HL-60 (cell line): ENCODE results near the gene MAP1A.
A peak's percentile ranks its signal among the peaks of the same experiment; 100 is the strongest.

Experiments
- DNase-seq, 2 experiments: peaks; one replicate each; pipeline ENCODE4 v3.0.0-alpha.2; 2010 to 2020; ENCODE audit warnings: low read depth in 1 of 2, low spot score in 1 of 2
- H3K27ac ChIP-seq: fragments of 250-450 bp; sonication (Bioruptor Pico); replicated peaks from 2 replicates; pipeline ENCODE4 v1.5.1; 2020; ENCODE audit warnings: mild to moderate bottlenecking, moderate library complexity
- H3K27me3 ChIP-seq: fragments of 250-450 bp; sonication (Bioruptor Pico); 2 replicates; pipeline ENCODE4 v1.5.1; 2021; ENCODE audit warnings: mild to moderate bottlenecking, moderate library complexity; ENCODE audit not compliant: insufficient read depth, poor library complexity, severe bottlenecking
- H3K4me3 ChIP-seq: replicated peaks from 2 replicates; pipeline ENCODE4 v1.5.1; 2011; ENCODE audit warnings: mild to moderate bottlenecking, control low read depth, low read length; ENCODE audit not compliant: insufficient read depth
- CTCF ChIP-seq: IDR thresholded peaks from one replicate; pipeline ENCODE4 v1.5.1; 2011; ENCODE audit warnings: low read length, control low read depth, inconsistent platforms; ENCODE audit not compliant: insufficient read depth
- GABPA ChIP-seq: IDR thresholded peaks from 2 replicates; pipeline ENCODE4 v1.6.1; 2012; ENCODE audit warnings: low read depth
- POLR2AphosphoS5 ChIP-seq: IDR thresholded peaks from 2 replicates; pipeline ENCODE4 v1.6.1; 2012; ENCODE audit warnings: low read depth
- SPI1 ChIP-seq: IDR thresholded peaks from 2 replicates; pipeline ENCODE4 v1.6.1; 2012; ENCODE audit warnings: low read depth, mild to moderate bottlenecking, borderline replicate concordance
- TF ChIP-seq, protein P1 (sequence below): IDR thresholded peaks from 2 replicates; pipeline ENCODE4 v1.6.1; 2012; ENCODE audit warnings: low read depth; ENCODE audit not compliant: insufficient replicate concordance

The MAP1A gene

DNA sequence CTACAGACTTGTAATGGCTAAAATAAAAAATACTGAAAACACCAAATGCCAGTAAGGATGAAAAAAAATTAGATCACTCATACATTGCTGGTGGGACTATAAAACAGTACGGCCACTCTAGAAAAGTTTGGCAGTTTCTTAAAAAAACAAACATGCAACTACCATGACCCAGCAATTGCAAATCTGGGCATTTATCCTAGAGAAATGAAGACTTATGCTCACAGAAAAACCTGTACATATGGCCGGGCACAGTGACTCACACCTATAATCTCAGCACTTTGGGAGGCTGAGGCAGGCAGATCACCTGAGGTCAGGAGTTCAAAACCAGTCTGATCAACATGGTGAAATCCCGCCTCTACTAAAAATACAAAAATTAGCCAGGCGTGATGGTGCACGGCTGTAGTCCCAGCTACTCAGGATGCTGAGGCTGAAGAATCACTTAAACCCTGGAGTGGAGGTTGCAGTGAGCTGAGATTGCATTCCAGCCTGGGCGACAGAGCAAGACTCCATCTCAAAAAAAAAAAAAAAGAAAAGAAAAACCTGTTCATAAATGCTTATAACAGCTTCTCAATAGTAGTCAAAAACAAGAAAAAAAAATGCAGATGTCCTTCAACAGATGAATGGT, 30.0 kb upstream of the MAP1A start:
- no peak for DNase-seq
- Histone ChIP-seq H3K27me3 (no peaks in the 10 kb centered on the region), H3K27ac (no peak overlapping the region), H3K4me3 (no peak overlapping the region)
- TF ChIP-seq, protein P1, sequence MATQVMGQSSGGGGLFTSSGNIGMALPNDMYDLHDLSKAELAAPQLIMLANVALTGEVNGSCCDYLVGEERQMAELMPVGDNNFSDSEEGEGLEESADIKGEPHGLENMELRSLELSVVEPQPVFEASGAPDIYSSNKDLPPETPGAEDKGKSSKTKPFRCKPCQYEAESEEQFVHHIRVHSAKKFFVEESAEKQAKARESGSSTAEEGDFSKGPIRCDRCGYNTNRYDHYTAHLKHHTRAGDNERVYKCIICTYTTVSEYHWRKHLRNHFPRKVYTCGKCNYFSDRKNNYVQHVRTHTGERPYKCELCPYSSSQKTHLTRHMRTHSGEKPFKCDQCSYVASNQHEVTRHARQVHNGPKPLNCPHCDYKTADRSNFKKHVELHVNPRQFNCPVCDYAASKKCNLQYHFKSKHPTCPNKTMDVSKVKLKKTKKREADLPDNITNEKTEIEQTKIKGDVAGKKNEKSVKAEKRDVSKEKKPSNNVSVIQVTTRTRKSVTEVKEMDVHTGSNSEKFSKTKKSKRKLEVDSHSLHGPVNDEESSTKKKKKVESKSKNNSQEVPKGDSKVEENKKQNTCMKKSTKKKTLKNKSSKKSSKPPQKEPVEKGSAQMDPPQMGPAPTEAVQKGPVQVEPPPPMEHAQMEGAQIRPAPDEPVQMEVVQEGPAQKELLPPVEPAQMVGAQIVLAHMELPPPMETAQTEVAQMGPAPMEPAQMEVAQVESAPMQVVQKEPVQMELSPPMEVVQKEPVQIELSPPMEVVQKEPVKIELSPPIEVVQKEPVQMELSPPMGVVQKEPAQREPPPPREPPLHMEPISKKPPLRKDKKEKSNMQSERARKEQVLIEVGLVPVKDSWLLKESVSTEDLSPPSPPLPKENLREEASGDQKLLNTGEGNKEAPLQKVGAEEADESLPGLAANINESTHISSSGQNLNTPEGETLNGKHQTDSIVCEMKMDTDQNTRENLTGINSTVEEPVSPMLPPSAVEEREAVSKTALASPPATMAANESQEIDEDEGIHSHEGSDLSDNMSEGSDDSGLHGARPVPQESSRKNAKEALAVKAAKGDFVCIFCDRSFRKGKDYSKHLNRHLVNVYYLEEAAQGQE = no peak
- TF ChIP-seq SPI1 (no peak), CTCF (no peak)

- H3K27ac ChIP-seq = no peak overlapping the region
- no peaks in the 10 kb centered on the region for H3K27me3 ChIP-seq
- no peak overlapping the region for H3K4me3 ChIP-seq
- TF ChIP-seq POLR2AphosphoS5 = no peak
- no peak for TF ChIP-seq CTCF
- no peak for TF ChIP-seq SPI1
- no peak for TF ChIP-seq GABPA
- TF ChIP-seq, protein P1 = peak; percentile 59
- no peak for DNase-seq
Measured at GRCh38 chr15:43488790-43489189, 28.6 kb upstream of the MAP1A start.

DNA sequence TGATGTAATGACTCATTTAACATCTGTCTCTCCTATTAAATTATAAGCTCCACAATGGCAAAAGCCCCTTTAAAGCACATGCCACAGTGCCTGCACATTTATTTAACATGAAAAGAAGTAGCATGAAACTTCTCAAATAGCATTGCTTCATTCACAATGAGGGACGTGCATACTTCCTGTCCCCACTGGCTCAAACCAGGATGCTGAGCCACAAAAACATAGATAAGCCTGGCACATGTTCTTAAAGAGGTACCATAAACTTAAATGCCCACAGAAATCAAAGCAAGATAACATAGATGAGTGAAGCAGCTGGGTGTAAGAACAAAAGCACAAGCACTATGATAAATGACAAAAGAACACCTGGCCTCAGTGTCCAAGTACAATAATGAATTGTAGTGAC, 28.2 kb upstream of the MAP1A start:
- Histone ChIP-seq H3K4me3 (no peak overlapping the region), H3K27ac (no peak overlapping the region), H3K27me3 (no peaks in the 10 kb centered on the region)
- TF ChIP-seq CTCF (no peak), POLR2AphosphoS5 (no peak), GABPA (no peak), SPI1 (no peak)
- TF ChIP-seq, protein P1 = no peak
- peak in 1 of 2 experiments; percentile 14 for DNase-seq
